ENCODE results near the gene SPRY2. TPM values are rescaled to one million over a fixed set of nuclear protein-coding genes. Genes with fewer than 3 reads are reported as not detected.

SPRY2 gene
- total RNA-seq (1 to 10 TPM in 1 of 5 donors, under 1 TPM in 4; 0.33 to 1.2 (median 0.55) TPM), total RNA-seq (0.14 to 4.3 (median 1.3) reads per million in 29 experiments)
- 0.53 TPM for total RNA-seq (2013)

- Histone ChIP-seq H3K9me3 (no peaks in the 10 kb centered on the region), H3K36me3 (ENCODE audit: control insufficient read depth in 2 of 2, extremely low read depth in 1 of 2, insufficient read depth in 1 of 2, low read length in 1 of 2) (no peaks in the 10 kb centered on the region), H3K4me1 (ENCODE audit: control insufficient read depth in 1 of 2, extremely low read depth in 1 of 2, insufficient read depth in 2 of 2, low read length in 2 of 2) (peaks cover 5 to 33% of the 10 kb centered on the region in 2 experiments), H3K27me3 (replicated peaks in 1 of 2; ENCODE audit: control insufficient read depth in 2 of 2, extremely low read depth in 1 of 2, insufficient read depth in 2 of 2, low read length in 1 of 2) (peaks cover 0 to 52% of the 10 kb centered on the region in 2 experiments), H3K4me3 (ENCODE audit: control insufficient read depth in 1 of 2, extremely low read depth in 1 of 2, low read length in 1 of 2) (peak within 1 kb of the TSS; percentile 46 to 98), H3K27ac (ENCODE audit: low read length) (no peak within 1 kb of the TSS)
- Mint-ChIP-seq H3K4me1 (peaks cover 18 to 23% (median 22%) of the 10 kb centered on the region in 3 donors), H3K9me3 (no peaks in the 10 kb centered on the region), H3K27ac (no peak within 1 kb of the TSS), H3K27me3 (peaks cover 42 to 46% of the 10 kb centered on the region in 2 donors), H3K4me3 (peak within 1 kb of the TSS in 2 of 3 donors; percentile 68 to 70), H3K36me3 (no peaks in the 10 kb centered on the region)
- CTCF ChIA-PET = interaction anchor here (0.5 to 0.7 kb wide), 8 partner anchors 15 to 358 kb away, joined by 3 to 11 read pairs (median 5); no protein-coding TSS in a partner anchor
- WGBS (ENCODE audit: insufficient coverage) = under 1% methylated on average over 49 of the region's 54 CpGs
- POLR2A ChIA-PET = no interaction called here
- ATAC-seq (replicated peaks in 1 of 4) (peak; percentile 7 to 44 (median 32)), DNase-seq (peak in 6 of 35 experiments; percentile 3 to 51 (median 12))
Observed at GRCh38 chr13:80341101-80341755, at the start of gene SPRY2. Gene SPRY2 (minus strand): TSS chr13:80341126. CDS start chr13:80337705, 3,421 bp downstream.

- no peak overlapping the region for H3K4me3 ChIP-seq (ENCODE audit: control insufficient read depth in 1 of 2, extremely low read depth in 1 of 2, low read length in 1 of 2)
- H3K9me3 ChIP-seq = no peaks in the 10 kb centered on the region
- Mint-ChIP-seq H3K4me1 (peaks cover 0 to 7% (median 5%) of the 10 kb centered on the region in 3 donors), H3K9me3 (peaks cover 6 to 28% (median 14%) of the 10 kb centered on the region in 3 donors), H3K4me3 (no peak overlapping the region), H3K27me3 (no peaks in the 10 kb centered on the region), H3K36me3 (no peaks in the 10 kb centered on the region), H3K27ac (no peak overlapping the region)
- H3K4me1 ChIP-seq (ENCODE audit: control insufficient read depth in 1 of 2, extremely low read depth in 1 of 2, insufficient read depth in 2 of 2, low read length in 2 of 2) = peaks cover 0 to 10% of the 10 kb centered on the region in 2 experiments
- no peaks in the 10 kb centered on the region for H3K27me3 ChIP-seq (replicated peaks in 1 of 2; ENCODE audit: control insufficient read depth in 2 of 2, extremely low read depth in 1 of 2, insufficient read depth in 2 of 2, low read length in 1 of 2)
- WGBS (ENCODE audit: insufficient coverage) = no CpG with 5 or more reads among the region's 1 CpG
- H3K27ac ChIP-seq (ENCODE audit: low read length) = no peak overlapping the region
- H3K36me3 ChIP-seq (ENCODE audit: control insufficient read depth in 2 of 2, extremely low read depth in 1 of 2, insufficient read depth in 1 of 2, low read length in 1 of 2) = no peaks in the 10 kb centered on the region
- ATAC-seq (replicated peaks in 1 of 4) = no peak
- POLR2A ChIA-PET = no interaction called here
- DNase-seq = no peak
- CTCF ChIA-PET = no interaction called here
Observed at GRCh38 chr13:80390338-80390737, 49.4 kb upstream of the SPRY2 start.

GRCh38 chr13:80389073-80390038, 48.4 kb upstream of the SPRY2 start:
- no peaks in the 10 kb centered on the region for H3K27me3 Mint-ChIP-seq
- POLR2A ChIA-PET = no interaction called here
- Histone ChIP-seq H3K4me1 (ENCODE audit: control insufficient read depth in 1 of 2, extremely low read depth in 1 of 2, insufficient read depth in 2 of 2, low read length in 2 of 2) (peaks cover 0 to 12% of the 10 kb centered on the region in 2 experiments), H3K36me3 (ENCODE audit: control insufficient read depth in 2 of 2, extremely low read depth in 1 of 2, insufficient read depth in 1 of 2, low read length in 1 of 2) (no peaks in the 10 kb centered on the region), H3K27me3 (replicated peaks in 1 of 2; ENCODE audit: control insufficient read depth in 2 of 2, extremely low read depth in 1 of 2, insufficient read depth in 2 of 2, low read length in 1 of 2) (no peaks in the 10 kb centered on the region), H3K9me3 (no peaks in the 10 kb centered on the region), H3K27ac (ENCODE audit: low read length) (no peak overlapping the region), H3K4me3 (ENCODE audit: control insufficient read depth in 1 of 2, extremely low read depth in 1 of 2, low read length in 1 of 2) (no peak overlapping the region)
- no peak for ATAC-seq (replicated peaks in 1 of 4)
- peaks cover 6 to 23% (median 14%) of the 10 kb centered on the region in 3 donors for H3K9me3 Mint-ChIP-seq
- peaks cover 0 to 7% (median 5%) of the 10 kb centered on the region in 3 donors for H3K4me1 Mint-ChIP-seq
- CTCF ChIA-PET = no interaction called here
- no peak for DNase-seq
- WGBS (ENCODE audit: insufficient coverage) = 100% methylated on average over 1 of the region's 1 CpG
- no peak overlapping the region for H3K27ac Mint-ChIP-seq
- no peak overlapping the region for H3K4me3 Mint-ChIP-seq
- H3K36me3 Mint-ChIP-seq = no peaks in the 10 kb centered on the region

GRCh38 chr13:80388506-80388905, 47.6 kb upstream of the SPRY2 start:
- ChIA-PET POLR2A (no interaction called here), CTCF (no interaction called here)
- peaks cover 0 to 12% of the 10 kb centered on the region in 2 experiments for H3K4me1 ChIP-seq (ENCODE audit: control insufficient read depth in 1 of 2, extremely low read depth in 1 of 2, insufficient read depth in 2 of 2, low read length in 2 of 2)
- H3K27ac Mint-ChIP-seq = no peak overlapping the region
- peaks cover 0 to 7% (median 5%) of the 10 kb centered on the region in 3 donors for H3K4me1 Mint-ChIP-seq
- 80% methylated on average over 1 of the region's 7 CpGs for WGBS (ENCODE audit: insufficient coverage)
- no peak overlapping the region for H3K4me3 Mint-ChIP-seq
- no peak overlapping the region for H3K4me3 ChIP-seq (ENCODE audit: control insufficient read depth in 1 of 2, extremely low read depth in 1 of 2, low read length in 1 of 2)
- H3K27me3 Mint-ChIP-seq = no peaks in the 10 kb centered on the region
- no peak overlapping the region for H3K27ac ChIP-seq (ENCODE audit: low read length)
- no peaks in the 10 kb centered on the region for H3K27me3 ChIP-seq (replicated peaks in 1 of 2; ENCODE audit: control insufficient read depth in 2 of 2, extremely low read depth in 1 of 2, insufficient read depth in 2 of 2, low read length in 1 of 2)
- H3K36me3 Mint-ChIP-seq = no peaks in the 10 kb centered on the region
- ATAC-seq (replicated peaks in 1 of 4) = no peak
- no peak for DNase-seq
- no peaks in the 10 kb centered on the region for H3K36me3 ChIP-seq (ENCODE audit: control insufficient read depth in 2 of 2, extremely low read depth in 1 of 2, insufficient read depth in 1 of 2, low read length in 1 of 2)
- H3K9me3 ChIP-seq = no peaks in the 10 kb centered on the region
- peaks cover under 1 to 16% (median 8%) of the 10 kb centered on the region in 3 donors for H3K9me3 Mint-ChIP-seq

GRCh38 chr13:80386592-80386991, 45.7 kb upstream of the SPRY2 start:
- Histone ChIP-seq H3K27me3 (replicated peaks in 1 of 2; ENCODE audit: control insufficient read depth in 2 of 2, extremely low read depth in 1 of 2, insufficient read depth in 2 of 2, low read length in 1 of 2) (no peaks in the 10 kb centered on the region), H3K4me3 (ENCODE audit: control insufficient read depth in 1 of 2, extremely low read depth in 1 of 2, low read length in 1 of 2) (no peak overlapping the region), H3K27ac (ENCODE audit: low read length) (no peak overlapping the region), H3K9me3 (no peaks in the 10 kb centered on the region), H3K4me1 (ENCODE audit: control insufficient read depth in 1 of 2, extremely low read depth in 1 of 2, insufficient read depth in 2 of 2, low read length in 2 of 2) (peaks cover 0 to 12% of the 10 kb centered on the region in 2 experiments), H3K36me3 (ENCODE audit: control insufficient read depth in 2 of 2, extremely low read depth in 1 of 2, insufficient read depth in 1 of 2, low read length in 1 of 2) (no peaks in the 10 kb centered on the region)
- Mint-ChIP-seq H3K36me3 (no peaks in the 10 kb centered on the region), H3K4me3 (no peak overlapping the region), H3K27me3 (peaks cover 0 to 3% of the 10 kb centered on the region in 2 donors), H3K27ac (no peak overlapping the region), H3K9me3 (peaks cover 1 to 7% (median 2%) of the 10 kb centered on the region in 3 donors), H3K4me1 (peaks cover 0 to 7% (median 5%) of the 10 kb centered on the region in 3 donors)
- ChIA-PET CTCF (interaction anchor here (0.5 to 0.6 kb wide), 3 partner anchors 14 to 81 kb away, joined by 5 to 10 read pairs (median 5); no protein-coding TSS in a partner anchor), POLR2A (interaction anchor here in 1 of 2 donors (0.6 kb wide), 1 partner anchor 23 kb away, joined by 3 read pairs; no protein-coding TSS in a partner anchor)
- ATAC-seq (replicated peaks in 1 of 4) = no peak
- DNase-seq = no peak

GRCh38 chr13:80386002-80386401, 45.1 kb upstream of the SPRY2 start:
- H3K27me3 ChIP-seq (replicated peaks in 1 of 2; ENCODE audit: control insufficient read depth in 2 of 2, extremely low read depth in 1 of 2, insufficient read depth in 2 of 2, low read length in 1 of 2) = no peaks in the 10 kb centered on the region
- no peak overlapping the region for H3K27ac Mint-ChIP-seq
- H3K36me3 Mint-ChIP-seq = no peaks in the 10 kb centered on the region
- peaks cover 0 to 12% of the 10 kb centered on the region in 2 experiments for H3K4me1 ChIP-seq (ENCODE audit: control insufficient read depth in 1 of 2, extremely low read depth in 1 of 2, insufficient read depth in 2 of 2, low read length in 2 of 2)
- peaks cover 0 to 7% (median 5%) of the 10 kb centered on the region in 3 donors for H3K4me1 Mint-ChIP-seq
- peak in 2 of 35 experiments; percentile 2 to 38 for DNase-seq
- H3K4me3 Mint-ChIP-seq = no peak overlapping the region
- ChIA-PET CTCF (interaction anchor here in 1 of 2 donors (0.6 kb wide), 1 partner anchor 16 kb away, joined by 5 read pairs; no protein-coding TSS in a partner anchor), POLR2A (interaction anchor here in 1 of 2 donors (0.6 kb wide), 1 partner anchor 23 kb away, joined by 3 read pairs; no protein-coding TSS in a partner anchor)
- peaks cover 0 to 3% of the 10 kb centered on the region in 2 donors for H3K27me3 Mint-ChIP-seq
- no peaks in the 10 kb centered on the region for H3K9me3 ChIP-seq
- no peak overlapping the region for H3K27ac ChIP-seq (ENCODE audit: low read length)
- H3K36me3 ChIP-seq (ENCODE audit: control insufficient read depth in 2 of 2, extremely low read depth in 1 of 2, insufficient read depth in 1 of 2, low read length in 1 of 2) = no peaks in the 10 kb centered on the region
- peaks cover 2 to 7% (median 4%) of the 10 kb centered on the region in 3 donors for H3K9me3 Mint-ChIP-seq
- ATAC-seq (replicated peaks in 1 of 4) = peak in 1 of 4 experiments; percentile 52
- H3K4me3 ChIP-seq (ENCODE audit: control insufficient read depth in 1 of 2, extremely low read depth in 1 of 2, low read length in 1 of 2) = no peak overlapping the region
